Colonic mucosa (tissue), 4 donors: ENCODE data around the gene FHDC1. TPM values are rescaled to one million over a fixed set of nuclear protein-coding genes. Genes with fewer than 3 reads are reported as not detected.

ENCODE experiments used
- DNase-seq: peaks from one replicate; pipeline ENCODE4 v3.0.0-alpha.2; 2020
- H3K27ac ChIP-seq: fragments of 200-600 bp; one replicate; pipeline ENCODE4 v1.8.0; 2021
- H3K27me3 ChIP-seq: fragments of 200-600 bp; one replicate; pipeline ENCODE4 v1.8.0; 2021
- H3K36me3 ChIP-seq: fragments of 200-600 bp; one replicate; pipeline ENCODE4 v1.8.0; 2021
- H3K4me1 ChIP-seq: fragments of 200-600 bp; one replicate; pipeline ENCODE4 v1.8.0; 2021; ENCODE audit warnings: mild to moderate bottlenecking
- H3K4me3 ChIP-seq: fragments of 200-600 bp; one replicate; pipeline ENCODE4 v1.8.0; 2021
- H3K9ac ChIP-seq, 2 donors: one replicate each; pipeline ENCODE4 v1.7.0; 2013; ENCODE audit warnings: control low read depth in 2 of 2, low read depth in 2 of 2, low read length in 2 of 2
- H3K9me3 ChIP-seq: fragments of 200-600 bp; one replicate; pipeline ENCODE4 v1.8.0; 2021
- CTCF ChIP-seq: fragments of 200-600 bp; IDR thresholded peaks from one replicate; pipeline ENCODE4 v1.8.0; 2022; ENCODE audit warnings: antibody characterized with exemption, mild to moderate bottlenecking
- intact Hi-C: fragments of 100-400 bp; cut with DNase I; formaldehyde crosslinking; loops from one replicate; pipeline ENCODE4 v1.14.1; 2022
- total RNA-seq, 2 donors: library from RNA; stranded (reverse); fragmentation: NEBNext Ultra II Directional in 1 of 2; extraction: Animal tissue kit (Norgen Biotek cat#: 25700) in 1 of 2; gene quantifications; one replicate each; pipeline ENCODE4 v1.2.1, GENCODE V29; 2021
- donor health status: healthy.
- donor health status: DM: no; HTN: no; CAD: no.
- donor health status: DM: no; HTN: no; CAD: no.

Gene FHDC1
- total RNA-seq, 2 donors from 2014 or later: 13.9 to 14.0 TPM

- peak; percentile 47 for DNase-seq
- Histone ChIP-seq H3K4me3 (no peak overlapping the region), H3K9me3 (no peaks in the 10 kb centered on the region)
These were observed 15.2 kb downstream of the FHDC1 start for GRCh38 chr4:152951348-152951747.

GRCh38 chr4:152953514-152953913 lies 17.4 kb downstream of the FHDC1 start:
- no peak overlapping the region for H3K4me3 ChIP-seq
- no peak for TF ChIP-seq CTCF
- H3K27ac ChIP-seq: no peak overlapping the region
- no peaks in the 10 kb centered on the region for H3K36me3 ChIP-seq
- H3K4me1 ChIP-seq: peaks cover 6% of the 10 kb centered on the region
- no peaks in the 10 kb centered on the region for H3K9me3 ChIP-seq
- no peaks in the 10 kb centered on the region for H3K27me3 ChIP-seq
- intact Hi-C loops: no loop called here
- no peak overlapping the region for H3K9ac ChIP-seq
- no peak for DNase-seq

More at GRCh38 chr4:152951348-152951747, 15.2 kb downstream of the FHDC1 start:
- H3K27me3 ChIP-seq: no peaks in the 10 kb centered on the region
- H3K27ac ChIP-seq: peak overlapping the region; percentile 41
- intact Hi-C loops: no loop called here
- no peak for TF ChIP-seq CTCF
- H3K9ac ChIP-seq: peak overlapping the region in 1 of 2 donors; percentile 40
- H3K36me3 ChIP-seq: no peaks in the 10 kb centered on the region
- H3K4me1 ChIP-seq: no peaks in the 10 kb centered on the region

GRCh38 chr4:152954741-152955140 lies 18.6 kb downstream of the FHDC1 start:
- H3K27ac ChIP-seq: no peak overlapping the region
- no peak for TF ChIP-seq CTCF
- intact Hi-C loops: no loop called here

GRCh38 chr4:152956147-152956546 lies 20.0 kb downstream of the FHDC1 start:
- Histone ChIP-seq H3K4me3 (no peak overlapping the region), H3K36me3 (no peaks in the 10 kb centered on the region), H3K27ac (peak overlapping the region; percentile 84), H3K9ac (no peak overlapping the region), H3K27me3 (no peaks in the 10 kb centered on the region), H3K9me3 (no peaks in the 10 kb centered on the region), H3K4me1 (peaks cover 10% of the 10 kb centered on the region)
- intact Hi-C loops: no loop called here
- DNase-seq: no peak
- no peak for TF ChIP-seq CTCF

More at GRCh38 chr4:152954741-152955140, 18.6 kb downstream of the FHDC1 start:
- Histone ChIP-seq H3K36me3 (no peaks in the 10 kb centered on the region), H3K9ac (no peak overlapping the region), H3K4me1 (peaks cover 10% of the 10 kb centered on the region), H3K27me3 (no peaks in the 10 kb centered on the region), H3K4me3 (no peak overlapping the region), H3K9me3 (no peaks in the 10 kb centered on the region)
- no peak for DNase-seq

- Histone ChIP-seq H3K4me3 (no peak overlapping the region), H3K9me3 (no peaks in the 10 kb centered on the region), H3K27ac (peak overlapping the region; percentile 84), H3K9ac (peak overlapping the region in 1 of 2 donors; percentile 56), H3K27me3 (no peaks in the 10 kb centered on the region), H3K36me3 (no peaks in the 10 kb centered on the region), H3K4me1 (peaks cover 10% of the 10 kb centered on the region)
- intact Hi-C loops: no loop called here
- no peak for TF ChIP-seq CTCF
- peak; percentile 79 for DNase-seq
These were observed 20.7 kb downstream of the FHDC1 start for GRCh38 chr4:152956650-152957436.
